NCI-H2029 (cell line): ENCODE data around the gene MYO18B.
"Not testable (repeated sequence)": the region's sequence is repeated elsewhere in the genome, so short reads cannot be mapped to it uniquely, and the experiment has no call there.

Experiments
- DNase-seq: peaks from one replicate; lab custom pipeline; 2025; lab: John Stamatoyannopoulos, UW

MYO18B gene

DNA sequence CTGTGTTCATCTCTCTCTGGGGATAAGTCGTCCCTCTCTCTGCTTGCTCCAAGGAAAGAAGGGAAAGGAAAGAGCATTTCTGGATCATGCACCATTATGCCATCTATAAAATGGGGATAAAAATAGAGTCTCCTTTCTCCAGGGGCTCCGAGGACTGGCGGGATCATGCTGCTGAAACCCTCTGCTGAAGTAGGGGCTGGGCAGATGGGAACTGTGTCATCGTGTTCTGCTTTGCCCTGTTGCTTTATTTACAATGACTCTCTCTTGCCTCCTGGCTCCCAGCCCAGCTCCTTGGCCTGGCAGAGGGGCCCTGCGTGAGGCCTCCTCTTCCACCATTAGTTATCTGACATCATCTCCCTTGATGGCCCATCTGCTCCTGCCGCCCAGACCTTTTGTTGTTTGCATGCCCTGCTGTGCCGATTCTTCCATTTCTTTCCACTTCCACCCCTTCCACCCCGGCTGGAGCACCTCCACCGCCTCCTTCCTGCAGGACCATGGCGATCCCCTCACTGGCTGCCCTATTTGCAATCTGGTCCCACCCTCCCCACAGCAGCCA is 200.9 kb downstream of the MYO18B start:
- DNase-seq: peak; percentile 91

DNA sequence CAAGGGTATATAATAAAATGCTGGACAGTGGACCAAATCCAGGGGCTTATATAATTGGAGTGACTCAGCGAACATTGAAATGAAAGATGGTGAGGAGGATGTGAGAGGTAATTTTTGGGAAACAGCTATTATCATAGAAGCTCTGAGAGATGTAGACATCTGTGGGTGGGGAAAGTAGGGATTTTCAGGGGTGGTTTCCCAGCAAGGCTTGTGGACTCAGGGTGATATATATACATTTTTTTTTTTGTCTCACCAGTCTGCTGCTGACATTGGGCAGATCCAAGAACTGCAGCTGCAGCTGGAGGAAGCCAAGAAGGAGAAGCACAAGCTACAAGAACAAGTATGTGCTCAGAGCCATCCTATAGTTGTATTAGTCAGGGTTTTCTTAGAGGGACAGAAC is 208.1 kb downstream of the MYO18B start:
- DNase-seq: no peak

DNA sequence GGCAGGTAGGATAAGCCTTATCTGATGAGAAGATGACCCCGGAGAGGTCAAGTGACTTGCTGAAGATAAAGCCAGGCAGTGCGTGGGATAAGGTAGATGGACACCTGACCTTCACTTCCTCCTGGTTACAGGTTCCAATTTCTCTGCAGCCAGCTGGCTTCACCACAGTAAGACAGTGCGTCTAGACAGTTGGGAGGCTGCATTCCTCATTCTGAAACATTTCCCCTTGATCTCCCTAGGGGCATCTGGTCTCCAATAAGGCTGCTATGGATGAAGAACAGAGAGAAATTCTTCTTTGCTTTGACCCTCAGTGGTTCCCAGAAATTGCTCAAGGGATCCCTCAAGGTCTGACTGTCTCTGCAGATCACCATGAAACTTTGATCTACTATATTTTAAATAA is 211.3 kb downstream of the MYO18B start:
- DNase-seq: no peak

DNA sequence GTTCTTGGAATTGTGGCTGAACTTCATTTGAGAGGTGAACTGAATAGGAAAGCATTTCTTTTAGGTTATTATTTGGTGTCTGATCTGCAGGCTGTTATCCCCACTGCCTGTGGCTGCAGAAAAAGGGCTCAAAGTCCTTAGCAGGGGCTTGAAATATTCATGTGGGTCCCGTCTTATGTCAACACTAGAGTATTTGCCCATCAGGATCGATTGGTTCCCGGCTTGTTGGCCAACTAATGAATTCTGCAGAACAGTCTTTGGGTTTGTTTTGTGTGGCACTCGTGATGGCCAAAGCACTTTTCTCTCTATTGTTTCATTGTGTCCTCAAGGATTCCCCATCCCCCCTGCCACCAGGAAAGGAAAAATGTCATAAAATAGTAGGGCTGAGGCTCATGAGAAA is 211.9 kb downstream of the MYO18B start:
- DNase-seq: no peak

DNA sequence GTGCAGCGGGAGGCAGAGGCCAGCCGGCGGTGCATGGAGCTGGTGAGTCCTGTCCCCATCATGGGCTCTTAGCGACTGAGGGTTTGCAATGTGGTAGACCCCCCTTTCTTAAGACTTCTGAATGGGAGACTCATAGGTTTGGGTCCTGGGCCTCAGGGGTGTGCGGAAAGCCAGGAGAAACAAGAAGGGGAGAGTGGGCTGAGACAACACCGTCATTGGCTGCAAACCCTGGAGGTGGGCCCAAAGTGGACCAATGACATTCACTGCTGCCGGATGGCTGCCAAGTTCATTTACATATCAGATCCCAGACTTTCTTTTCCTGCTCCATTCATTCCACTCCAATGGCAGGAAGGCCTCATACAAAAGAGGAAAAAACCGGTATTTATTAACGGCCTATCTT is 213.3 kb downstream of the MYO18B start:
- no peak for DNase-seq

DNA sequence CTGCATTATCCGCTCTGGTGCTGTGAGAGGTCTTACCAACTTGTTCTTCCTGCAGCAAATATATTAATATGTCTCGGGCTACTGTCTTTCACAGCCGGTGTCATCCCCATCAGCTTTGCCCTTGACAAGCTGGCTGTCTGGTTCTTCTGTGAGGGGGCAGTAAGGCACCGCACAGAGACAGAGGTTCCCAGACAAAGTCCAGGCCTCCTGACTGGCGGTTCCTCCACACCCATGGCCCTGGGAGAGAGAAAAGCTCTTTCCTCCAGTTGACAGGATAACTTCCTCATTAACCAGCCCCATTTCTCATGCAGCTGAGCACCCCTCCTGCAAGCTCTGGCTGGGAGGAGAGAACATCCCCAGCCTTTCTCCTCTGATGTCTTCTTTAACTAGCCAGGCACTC is 214.8 kb downstream of the MYO18B start:
- no peak for DNase-seq

DNA sequence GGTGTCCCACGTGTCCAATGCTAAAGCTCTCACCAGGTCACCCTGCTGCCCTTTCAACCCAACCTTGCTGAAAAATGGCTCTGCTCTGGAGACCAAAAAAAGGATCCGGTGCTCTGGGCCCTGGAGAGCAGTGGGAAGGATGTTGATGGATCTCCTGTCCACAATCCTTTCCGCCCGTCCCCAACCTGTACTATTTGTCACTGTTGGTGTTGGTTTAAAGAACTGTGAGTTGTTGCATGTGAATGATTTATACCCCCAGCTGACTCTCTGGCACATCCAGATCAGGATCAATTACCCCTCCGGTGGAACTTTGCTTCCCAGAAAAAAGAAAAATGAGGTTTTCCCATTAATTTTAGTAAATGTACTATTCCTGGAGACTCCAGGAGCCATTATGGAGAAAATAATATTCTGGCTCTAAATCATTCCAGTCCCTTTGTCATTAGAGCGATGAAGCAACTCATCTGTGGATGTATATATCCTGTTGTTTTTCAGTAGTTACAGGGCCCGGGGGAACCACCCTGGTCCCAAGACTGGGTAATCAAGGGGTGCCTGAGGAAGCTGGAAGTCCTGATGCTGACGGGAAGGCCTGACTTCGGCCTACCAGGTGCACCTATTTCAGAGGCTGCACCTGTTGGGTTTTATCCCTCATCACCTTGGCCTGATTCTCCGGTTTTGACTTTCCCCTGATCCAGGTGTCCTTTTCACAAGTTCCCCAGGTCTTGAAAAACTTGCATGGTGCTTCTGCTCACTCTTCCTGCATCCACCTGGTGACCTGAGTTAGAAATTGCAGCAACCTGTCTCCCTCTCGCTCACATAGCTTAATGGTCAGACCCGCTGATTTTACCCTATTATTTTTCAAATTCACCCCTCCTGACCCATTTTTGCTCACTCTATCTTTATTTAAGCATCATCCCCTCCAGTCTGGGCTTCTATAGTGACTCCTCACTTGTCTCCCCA is 218.1 kb downstream of the MYO18B start:
- DNase-seq: no peak

DNA sequence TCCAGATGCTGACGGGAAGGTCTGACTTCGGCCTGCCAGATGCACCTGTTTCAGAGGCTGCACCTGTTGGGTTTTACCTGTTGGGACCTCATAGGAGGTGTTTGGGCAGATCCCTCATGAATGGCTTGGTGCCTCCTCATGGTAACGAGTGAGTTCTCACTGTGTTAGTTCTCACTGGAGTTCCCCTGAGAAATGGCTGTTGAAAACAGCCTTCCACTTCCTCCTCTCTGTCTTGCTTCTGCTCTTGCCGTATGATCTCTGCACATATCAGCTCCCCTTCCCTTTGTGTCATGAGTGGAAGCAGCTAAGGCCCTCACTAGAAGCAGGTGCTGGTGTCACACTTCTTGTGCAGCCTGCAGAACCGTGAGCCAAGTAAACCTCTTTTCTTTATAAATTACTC is 219.7 kb downstream of the MYO18B start:
- DNase-seq: no peak

DNA sequence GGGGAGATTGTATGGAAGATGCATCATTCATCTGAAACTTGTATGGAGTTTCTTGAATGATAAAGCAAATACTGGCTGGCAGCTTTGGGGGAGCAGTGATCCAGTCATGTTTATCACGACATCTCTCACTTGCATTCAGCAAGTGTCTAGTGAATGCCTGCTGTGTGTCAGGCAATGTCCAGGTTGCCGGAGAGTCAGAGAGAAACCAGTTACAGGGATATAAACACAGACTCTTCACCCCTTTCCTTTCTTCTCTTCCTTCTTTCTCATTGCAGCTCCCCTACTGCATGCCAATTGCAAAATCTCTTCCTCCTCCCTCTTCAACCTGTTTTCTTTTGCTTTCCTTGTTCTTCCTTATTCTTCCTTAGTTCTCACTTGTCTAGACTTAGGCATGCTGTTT is 220.7 kb downstream of the MYO18B start:
- no peak for DNase-seq

DNA sequence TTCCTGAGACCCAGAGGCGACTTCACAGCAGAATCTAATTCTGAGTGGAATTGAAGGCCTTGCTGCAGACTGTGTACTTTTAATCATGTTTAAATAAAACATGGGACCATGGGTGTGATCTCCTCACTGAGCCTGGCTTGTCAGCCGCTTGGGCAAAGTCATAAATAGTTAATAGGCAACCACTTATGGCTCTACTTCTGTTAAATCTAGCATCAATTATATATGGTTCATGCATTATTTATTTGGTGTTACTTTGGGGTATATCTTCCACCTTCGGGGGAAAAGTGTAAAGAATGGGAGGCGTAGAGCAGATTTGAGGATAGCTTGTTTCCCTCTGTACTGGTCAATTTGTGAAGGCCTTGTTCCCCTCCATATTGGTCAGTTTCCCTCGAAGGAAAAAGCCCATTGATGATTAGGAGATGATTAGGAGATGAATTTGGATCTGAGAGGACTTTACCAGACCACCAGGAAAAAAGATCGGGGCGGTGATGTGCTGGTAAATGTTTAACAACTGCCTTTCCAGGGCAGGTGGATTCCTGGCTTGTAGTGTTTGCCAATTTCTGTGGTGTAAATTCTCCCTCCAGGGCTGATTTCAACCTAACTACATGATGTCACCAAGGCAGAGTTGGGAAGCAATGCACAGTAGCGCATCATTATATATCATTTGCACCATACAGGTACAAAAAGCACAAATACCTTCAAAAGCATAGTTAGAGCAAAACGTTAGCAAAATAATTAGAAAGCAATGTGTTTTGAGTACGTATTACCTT is 223.2 kb downstream of the MYO18B start:
- DNase-seq: no peak

DNA sequence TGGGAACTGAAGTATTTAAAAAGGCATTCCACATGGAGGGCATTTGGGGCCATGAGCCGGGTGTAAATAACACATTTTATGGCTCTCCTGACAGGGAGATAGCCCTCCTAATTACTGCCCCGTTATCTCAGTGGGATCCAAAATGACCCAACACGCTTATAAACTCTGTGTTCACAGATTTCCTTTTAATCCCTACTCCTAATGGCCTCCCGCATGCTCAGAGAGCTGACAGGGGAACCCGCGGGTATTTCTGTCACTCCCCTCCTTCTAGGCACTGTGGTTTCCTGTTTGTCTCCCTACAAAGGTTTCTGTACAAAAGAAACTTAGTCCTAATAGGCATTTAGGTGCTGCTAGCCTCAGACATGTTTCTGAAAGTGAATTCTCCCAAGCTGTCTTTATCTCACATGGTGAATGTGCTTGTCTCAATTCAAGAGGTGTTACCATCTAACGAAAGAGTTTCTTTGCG is 224.5 kb downstream of the MYO18B start:
- DNase-seq: no peak

DNA sequence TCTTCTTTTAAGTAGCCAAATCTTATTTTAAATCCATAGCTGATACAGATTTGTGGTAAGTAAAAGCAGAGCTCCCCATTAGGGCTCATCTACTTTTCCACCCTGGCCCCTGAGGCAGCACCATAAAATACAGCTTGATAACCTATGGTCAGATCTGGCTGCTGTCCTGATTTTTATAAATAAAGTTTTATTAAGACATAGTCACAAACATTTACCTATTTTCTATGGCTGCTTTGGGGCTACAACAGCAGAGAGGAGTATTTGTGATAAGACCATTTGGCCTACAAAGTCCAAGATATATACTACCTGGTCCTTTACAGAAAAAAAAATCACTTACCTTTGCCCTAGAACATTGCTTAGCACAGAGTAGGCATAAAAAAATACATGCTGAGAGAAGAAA is 227.3 kb downstream of the MYO18B start:
- DNase-seq: no peak

DNA sequence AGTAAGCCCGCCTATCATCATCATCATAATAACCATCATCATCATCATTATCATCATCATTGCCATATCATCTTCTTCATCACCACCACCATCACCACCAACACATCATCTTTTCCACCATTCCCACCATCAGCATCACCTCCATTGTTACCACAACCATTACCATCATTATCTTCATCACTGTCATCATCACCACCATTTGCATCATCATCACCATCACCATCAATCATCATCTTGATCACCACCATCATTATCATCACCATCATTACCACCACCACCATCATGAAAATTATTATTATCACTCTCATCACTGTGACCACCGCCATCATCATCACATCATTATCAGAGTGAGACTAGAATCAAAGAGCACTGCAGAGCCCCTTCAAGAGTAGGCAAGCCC is 227.9 kb downstream of the MYO18B start:
- DNase-seq: no peak

DNA sequence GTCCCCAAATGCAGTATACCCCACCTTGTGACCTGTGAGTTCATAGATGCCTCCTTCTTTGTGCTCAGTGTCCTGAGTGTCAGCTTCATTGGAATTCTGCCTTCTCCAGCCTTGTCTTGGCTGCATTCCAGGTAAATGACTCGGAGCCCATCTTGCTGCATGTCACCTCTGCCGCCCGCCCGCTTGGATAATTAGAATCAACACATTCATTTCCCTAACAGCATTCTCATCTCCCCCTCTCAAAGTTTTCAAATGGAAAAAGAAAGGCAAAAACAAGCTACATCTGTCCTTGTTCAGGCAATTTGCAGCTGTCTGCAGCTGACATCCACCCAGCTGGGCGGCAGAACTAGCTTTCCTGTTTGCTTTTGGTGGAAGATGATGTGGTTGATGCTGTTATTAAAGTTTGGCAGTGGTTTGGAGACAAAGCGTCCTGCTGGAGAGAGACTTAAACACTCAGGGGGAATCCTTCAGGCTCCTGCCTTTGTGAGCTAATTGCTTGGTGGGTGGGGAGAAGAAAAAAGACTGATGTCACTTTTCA is 228.5 kb downstream of the MYO18B start:
- peak; percentile 57 for DNase-seq

DNA sequence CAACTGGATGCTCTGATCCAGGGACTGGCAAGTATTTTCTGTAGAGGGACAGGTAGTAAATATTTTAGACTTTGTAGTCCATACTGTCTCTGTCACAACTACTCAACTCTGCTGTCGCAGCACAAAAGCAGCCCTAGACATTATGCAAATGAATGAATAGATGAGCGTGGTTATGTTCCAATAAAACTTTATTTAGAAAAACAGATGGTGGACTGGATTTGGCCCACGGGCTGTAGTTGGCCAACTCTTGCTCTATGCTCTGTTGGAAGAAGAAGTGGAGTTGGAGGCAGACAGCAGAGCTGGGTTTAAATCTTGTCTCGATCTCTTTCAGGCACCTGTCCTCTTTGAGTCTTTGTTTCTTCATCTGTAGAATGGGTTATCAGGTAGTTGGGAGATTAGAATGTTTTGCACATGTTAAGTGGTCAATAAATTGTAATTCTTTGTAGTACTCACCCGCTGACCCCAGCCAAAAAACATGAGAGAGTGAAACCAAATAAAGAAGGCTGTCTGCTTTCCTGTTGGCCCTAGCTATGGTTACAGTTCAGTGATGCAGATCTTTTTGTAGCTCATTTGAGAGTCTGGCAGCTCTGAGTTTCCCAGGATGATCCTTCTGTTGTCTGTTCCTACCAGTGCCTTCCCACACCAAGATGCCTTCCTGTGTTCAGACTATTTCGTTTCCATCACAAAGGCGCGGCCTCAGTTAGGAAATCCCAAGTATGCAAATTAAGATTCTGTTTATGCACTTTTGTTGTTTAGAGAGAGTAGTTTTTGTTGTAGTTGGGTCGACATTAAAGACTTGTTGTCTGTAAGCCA is 229.2 kb downstream of the MYO18B start:
- peak; percentile 28 for DNase-seq

DNA sequence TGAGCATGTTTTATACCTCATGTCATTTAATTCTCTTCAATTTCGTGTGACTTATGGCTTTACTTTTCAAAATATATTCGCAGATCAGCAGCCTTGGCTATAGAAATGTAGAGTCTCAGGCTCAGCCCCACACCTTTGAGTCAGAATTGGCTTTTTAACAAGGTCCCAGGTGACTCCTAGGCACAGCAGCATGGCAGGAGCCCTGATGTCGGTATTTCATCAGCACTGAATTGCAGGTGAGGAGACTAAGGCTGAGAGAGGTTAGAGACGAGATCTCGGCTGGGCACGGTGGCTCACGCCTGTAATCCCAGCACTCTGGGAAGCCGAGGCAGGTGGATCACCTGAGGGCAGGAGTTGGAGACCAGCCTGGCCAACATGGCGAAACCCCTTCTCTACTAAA is 230.4 kb downstream of the MYO18B start:
- DNase-seq: no peak

DNA sequence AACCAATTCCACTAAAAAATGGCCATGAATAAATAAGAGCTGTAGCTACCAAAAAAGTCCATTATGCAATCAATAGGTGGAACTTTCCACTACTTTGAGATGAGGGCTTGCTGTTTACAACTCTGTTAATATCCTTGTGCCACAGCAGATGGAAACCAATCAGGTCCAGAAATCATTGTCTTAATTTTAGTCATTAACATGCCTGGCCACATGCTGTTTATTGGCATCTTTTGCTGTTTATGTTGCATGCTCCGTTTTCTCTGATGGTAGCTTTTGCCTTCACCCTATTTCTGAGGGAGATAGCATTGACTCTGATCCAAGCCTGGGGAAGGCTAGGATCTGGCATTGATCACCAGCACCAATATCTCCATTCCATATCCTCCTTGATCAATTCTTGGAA is 234.4 kb downstream of the MYO18B start:
- no peak for DNase-seq

DNA sequence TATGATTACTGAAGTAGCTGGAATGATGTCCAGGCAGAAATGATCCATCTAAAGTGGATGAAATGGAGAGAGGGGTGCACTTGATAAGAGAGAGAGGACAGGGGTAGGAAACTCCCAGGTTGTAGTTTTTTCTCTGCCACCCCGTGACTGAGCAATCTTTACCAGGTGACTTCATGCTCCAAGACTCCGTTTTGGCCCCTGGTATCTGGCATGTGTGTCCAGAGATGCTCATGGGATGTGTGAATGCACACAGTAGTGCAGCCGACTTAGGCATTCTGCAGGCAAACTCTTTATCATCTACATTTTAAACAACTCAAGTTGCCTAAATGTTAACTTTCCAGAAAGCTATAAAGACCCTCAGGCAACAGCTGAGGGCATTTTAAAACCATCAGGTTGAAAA is 238.0 kb downstream of the MYO18B start:
- DNase-seq: no peak

DNA sequence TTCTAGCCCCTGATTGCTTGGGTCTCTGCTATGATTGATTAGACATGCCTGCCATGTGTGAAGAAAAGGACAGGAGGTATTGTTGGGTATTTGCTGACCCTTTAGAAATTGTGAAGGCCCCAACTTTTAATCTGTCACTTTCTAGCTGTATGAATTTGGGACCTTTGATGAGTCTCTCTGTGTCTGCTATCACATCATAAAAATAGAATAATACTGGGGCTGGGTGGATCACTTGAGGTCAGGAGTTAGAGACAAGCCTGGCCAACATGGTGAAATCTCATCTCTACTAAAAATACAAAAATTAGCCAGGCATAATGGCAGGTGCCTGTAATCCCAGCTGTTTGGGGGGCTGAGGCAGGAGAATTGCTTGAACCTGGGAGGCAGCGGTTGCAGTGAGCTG is 242.9 kb downstream of the MYO18B start:
- DNase-seq: not testable (repeated sequence)

DNA sequence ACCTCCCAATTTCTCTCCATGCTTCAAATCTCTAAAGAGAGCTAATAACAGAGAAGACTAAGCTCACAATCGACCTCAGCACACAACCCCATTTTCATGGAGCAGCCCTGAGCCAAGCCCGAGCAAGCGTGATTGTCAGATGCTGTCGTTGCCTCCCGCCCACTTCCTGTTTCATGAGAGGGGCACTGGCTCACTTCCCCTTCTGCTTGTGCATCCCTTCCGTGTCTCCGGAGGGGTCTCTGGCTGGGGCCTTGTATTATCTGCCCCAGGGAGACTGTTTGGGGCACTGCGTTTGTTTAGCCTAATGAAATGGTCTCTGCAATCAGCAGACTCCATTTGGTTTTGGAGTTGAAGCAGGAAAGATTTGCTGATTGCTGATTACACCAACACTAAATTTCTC is 246.0 kb downstream of the MYO18B start:
- no peak for DNase-seq

DNA sequence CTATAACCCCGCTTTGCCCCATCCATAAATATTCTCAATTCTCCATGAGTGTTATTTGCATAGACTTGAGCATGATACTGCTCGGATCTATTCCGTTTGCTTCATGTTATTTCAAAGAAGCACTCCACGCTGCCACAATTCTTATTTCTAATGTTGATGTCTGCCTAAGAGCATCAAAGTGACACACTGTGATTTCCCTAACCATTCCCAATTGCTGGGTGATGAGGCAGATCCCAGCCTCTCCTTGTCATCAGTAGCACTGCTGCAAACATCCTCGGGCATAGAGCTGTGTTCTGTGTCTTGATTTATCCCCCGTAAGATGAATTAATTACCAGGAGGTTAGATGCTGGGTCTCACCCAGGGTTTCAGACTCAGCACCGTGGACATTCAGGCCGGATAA is 249.0 kb downstream of the MYO18B start:
- no peak for DNase-seq

DNA sequence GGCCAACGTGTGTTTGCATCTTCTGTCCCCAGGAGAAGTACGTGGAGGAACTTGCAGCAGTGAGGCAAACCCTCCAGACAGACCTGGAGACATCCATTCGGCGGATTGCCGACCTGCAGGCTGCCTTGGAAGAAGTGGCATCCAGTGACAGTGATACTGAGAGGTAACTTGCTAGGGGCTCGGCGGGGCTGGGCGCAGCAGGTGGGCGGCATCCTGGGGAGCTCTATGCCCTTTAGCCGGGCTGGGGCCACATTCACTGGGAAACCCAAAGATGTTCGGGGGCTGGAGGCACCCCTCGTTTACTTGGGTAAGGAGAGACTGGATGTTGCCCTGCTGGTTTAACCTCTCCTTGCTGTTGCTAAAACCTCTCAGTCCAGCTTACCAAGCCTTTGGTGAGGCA is 250.3 kb downstream of the MYO18B start:
- DNase-seq: no peak
